OCI-LY1 (cell line): ENCODE results near the gene KRTAP26-1.

Source experiments
- EZH2 ChIP-seq: fragments of 200-600 bp; sonication (generic), shearing (Covaris generic); IDR thresholded peaks from 2 replicates; pipeline ENCODE4 v1.8.0; 2017; ENCODE audit warnings: borderline replicate concordance, mixed run types, mild to moderate bottlenecking, antibody characterized with exemption, low read length, moderate library complexity, mixed read lengths
- TF ChIP-seq, protein P1 (sequence below): fragments of 200-600 bp; sonication (generic), shearing (Covaris generic); IDR thresholded peaks from 2 replicates; pipeline ENCODE4 v1.5.1; 2017; ENCODE audit warnings: mild to moderate bottlenecking, antibody characterized with exemption, low read length, moderate library complexity, mixed read lengths

DNA sequence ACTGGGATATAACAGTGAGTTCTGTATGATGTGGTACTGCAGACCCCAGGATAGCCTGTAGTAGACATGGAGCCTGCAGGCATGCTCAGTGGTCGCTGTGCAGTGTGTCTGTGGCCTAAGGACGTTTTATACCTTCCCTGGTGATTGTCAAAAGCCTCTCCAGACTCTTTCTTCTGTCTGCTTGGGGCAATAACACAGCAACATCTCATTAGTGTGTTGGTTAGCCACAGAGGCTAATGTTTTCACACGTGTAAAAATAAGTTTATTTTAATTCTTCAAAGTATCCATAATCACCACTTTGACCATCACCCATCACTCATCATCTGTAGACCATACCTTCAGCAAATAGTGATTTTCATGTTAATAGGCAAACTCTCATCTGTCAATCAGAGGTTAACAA is 37.3 kb downstream of the KRTAP26-1 start, which contains the start of gene KRTAP24-1:
- TF ChIP-seq, protein P1, sequence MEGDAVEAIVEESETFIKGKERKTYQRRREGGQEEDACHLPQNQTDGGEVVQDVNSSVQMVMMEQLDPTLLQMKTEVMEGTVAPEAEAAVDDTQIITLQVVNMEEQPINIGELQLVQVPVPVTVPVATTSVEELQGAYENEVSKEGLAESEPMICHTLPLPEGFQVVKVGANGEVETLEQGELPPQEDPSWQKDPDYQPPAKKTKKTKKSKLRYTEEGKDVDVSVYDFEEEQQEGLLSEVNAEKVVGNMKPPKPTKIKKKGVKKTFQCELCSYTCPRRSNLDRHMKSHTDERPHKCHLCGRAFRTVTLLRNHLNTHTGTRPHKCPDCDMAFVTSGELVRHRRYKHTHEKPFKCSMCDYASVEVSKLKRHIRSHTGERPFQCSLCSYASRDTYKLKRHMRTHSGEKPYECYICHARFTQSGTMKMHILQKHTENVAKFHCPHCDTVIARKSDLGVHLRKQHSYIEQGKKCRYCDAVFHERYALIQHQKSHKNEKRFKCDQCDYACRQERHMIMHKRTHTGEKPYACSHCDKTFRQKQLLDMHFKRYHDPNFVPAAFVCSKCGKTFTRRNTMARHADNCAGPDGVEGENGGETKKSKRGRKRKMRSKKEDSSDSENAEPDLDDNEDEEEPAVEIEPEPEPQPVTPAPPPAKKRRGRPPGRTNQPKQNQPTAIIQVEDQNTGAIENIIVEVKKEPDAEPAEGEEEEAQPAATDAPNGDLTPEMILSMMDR: no peak
- no peak for TF ChIP-seq EZH2
